Stimulated activated CD8-positive, alpha-beta memory T cell treated with anti-CD3 and anti-CD28 coated beads, Interleukin-7, amount 100 ng/mL, for 24 hours (primary cell): ENCODE measurements around the gene CD93.

ENCODE experiments used
- DNase-seq: peaks from one replicate; pipeline ENCODE4 v3.0.0-alpha.2; 2020; ENCODE audit warnings: low read depth

CD93 gene

GRCh38 chr20:23034721-23035671 is 51.1 kb downstream of the CD93 start, which contains the start of gene SSTR4:
SSTR4 (plus strand) TSS chr20:23035312; CDS start chr20:23035484, 172 bp downstream.
- no peak for DNase-seq

GRCh38 chr20:23033918-23034317 is 52.2 kb downstream of the CD93 start:
- DNase-seq = no peak

- no peak for DNase-seq
Observed at GRCh38 chr20:23032750-23033078, 53.4 kb downstream of the CD93 start.

GRCh38 chr20:23032056-23032749 is 53.9 kb downstream of the CD93 start:
- DNase-seq = no peak

- DNase-seq = no peak
Observed at GRCh38 chr20:23031346-23031745, 54.8 kb downstream of the CD93 start.
